ENCODE data around the gene MAPT. TPM values are rescaled to one million over a fixed set of nuclear protein-coding genes. Genes with fewer than 3 reads are reported as not detected.

MAPT gene
- total and polyA plus RNA-seq, 2 of the 13 experiments (the other 11 are each of a cell fraction or from before 2014, with no cell fraction given), result 2.1 to 2.8 TPM

DNA sequence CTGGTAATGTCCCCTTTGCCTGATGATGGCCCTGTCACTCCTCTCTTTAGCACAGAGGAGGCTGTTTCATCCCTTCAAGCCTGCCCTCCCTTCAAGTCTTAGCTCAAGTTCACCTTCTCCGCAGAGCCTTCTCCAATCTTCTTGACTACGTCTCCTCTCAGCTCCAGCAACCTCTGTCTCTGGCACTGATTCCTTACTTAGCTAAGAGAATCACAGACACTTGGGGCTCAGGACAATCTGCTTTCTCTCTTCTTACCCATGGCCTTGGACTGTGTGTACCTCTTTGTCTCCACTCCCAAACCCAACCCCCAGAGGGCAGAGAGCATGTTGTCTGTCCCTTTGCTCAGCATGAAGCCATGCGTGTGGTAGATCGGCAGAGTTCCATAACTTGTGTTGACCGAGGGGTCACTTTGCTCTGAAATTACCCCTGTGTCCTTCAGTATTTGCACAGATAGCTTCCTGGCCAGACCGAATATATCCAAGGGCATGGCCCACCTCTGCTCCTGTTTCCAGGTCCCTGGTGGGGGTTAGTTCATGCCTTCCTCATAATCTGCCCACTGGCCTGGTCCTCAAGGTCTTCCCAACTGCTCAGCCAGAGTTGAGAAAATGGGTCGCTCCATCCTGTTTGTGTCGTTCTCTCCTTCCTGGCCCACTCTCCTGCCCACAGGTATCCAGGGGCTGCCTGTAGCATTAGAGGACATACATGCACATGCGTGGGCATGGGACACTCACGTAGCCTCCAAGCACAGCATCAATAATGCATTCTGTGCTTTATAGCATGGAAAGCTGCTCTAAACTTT lies 41.6 kb downstream of the MAPT start (continued):
- TF ChIP-seq, protein P1, sequence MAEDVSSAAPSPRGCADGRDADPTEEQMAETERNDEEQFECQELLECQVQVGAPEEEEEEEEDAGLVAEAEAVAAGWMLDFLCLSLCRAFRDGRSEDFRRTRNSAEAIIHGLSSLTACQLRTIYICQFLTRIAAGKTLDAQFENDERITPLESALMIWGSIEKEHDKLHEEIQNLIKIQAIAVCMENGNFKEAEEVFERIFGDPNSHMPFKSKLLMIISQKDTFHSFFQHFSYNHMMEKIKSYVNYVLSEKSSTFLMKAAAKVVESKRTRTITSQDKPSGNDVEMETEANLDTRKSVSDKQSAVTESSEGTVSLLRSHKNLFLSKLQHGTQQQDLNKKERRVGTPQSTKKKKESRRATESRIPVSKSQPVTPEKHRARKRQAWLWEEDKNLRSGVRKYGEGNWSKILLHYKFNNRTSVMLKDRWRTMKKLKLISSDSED (CRISPR knock-in tag; IDR thresholded peaks at IDR 0.05), result no peak
- TF ChIP-seq ZNF280D (CRISPR knock-in tag; IDR thresholded peaks at IDR 0.05) (0 out of 2 replicates have a peak, but pooled peaks have one; percentile 81), RCOR2 (CRISPR knock-in tag; IDR thresholded peaks at IDR 0.05) (peak; percentile 86), ZNF30 (CRISPR knock-in tag; IDR thresholded peaks at IDR 0.05) (no peak), ZNF773 (CRISPR knock-in tag; IDR thresholded peaks at IDR 0.05; ENCODE audit: borderline replicate concordance) (peak; percentile 71; the same call in 1 of the 2 replicates), ZNF619 (CRISPR knock-in tag; IDR thresholded peaks at IDR 0.05) (no peak), MAFK (conservative IDR thresholded peaks at IDR 0.05 in 1 of 2, IDR thresholded peaks at IDR 0.05 in 1 of 2; ENCODE audit: low read length in 2 of 2) (0 out of 4 replicates have a peak, but pooled peaks of 1 of the 2 experiments have one; percentile 9), SIN3A (IDR thresholded peaks at IDR 0.05; ENCODE audit: borderline replicate concordance, low read depth, low read length) (peak; percentile 63; the same call in 1 of the 2 replicates), NFKB2 (CRISPR knock-in tag; IDR thresholded peaks at IDR 0.05; ENCODE audit: borderline replicate concordance) (no peak), TP53 (CRISPR knock-in tag; conservative IDR thresholded peaks at IDR 0.05) (no peak), ZMYM3 (CRISPR knock-in tag; IDR thresholded peaks at IDR 0.05) (peak; percentile 90), HIC2 (CRISPR knock-in tag; IDR thresholded peaks at IDR 0.05; ENCODE audit: low read depth) (peak; percentile 78), TCF12 (IDR thresholded peaks at IDR 0.05) (no peak), TCF12 (CRISPR knock-in tag; IDR thresholded peaks at IDR 0.05) (peak; percentile 74; the same call in 1 of the 2 replicates), ZNF292 (CRISPR knock-in tag; IDR thresholded peaks at IDR 0.05; ENCODE audit: borderline replicate concordance, low read depth) (peak; percentile 87; the same call in 1 of the 2 replicates), SALL1 (CRISPR knock-in tag; IDR thresholded peaks at IDR 0.05) (peak; percentile 99), ETV6 (CRISPR knock-in tag; conservative IDR thresholded peaks at IDR 0.05) (peak; percentile 66; the same call in 1 of the 2 replicates), ZFP36 (IDR thresholded peaks at IDR 0.05; ENCODE audit: borderline replicate concordance, low read depth, low read length, partially characterized antibody) (no peak)
- TF ChIP-seq, protein P2, sequence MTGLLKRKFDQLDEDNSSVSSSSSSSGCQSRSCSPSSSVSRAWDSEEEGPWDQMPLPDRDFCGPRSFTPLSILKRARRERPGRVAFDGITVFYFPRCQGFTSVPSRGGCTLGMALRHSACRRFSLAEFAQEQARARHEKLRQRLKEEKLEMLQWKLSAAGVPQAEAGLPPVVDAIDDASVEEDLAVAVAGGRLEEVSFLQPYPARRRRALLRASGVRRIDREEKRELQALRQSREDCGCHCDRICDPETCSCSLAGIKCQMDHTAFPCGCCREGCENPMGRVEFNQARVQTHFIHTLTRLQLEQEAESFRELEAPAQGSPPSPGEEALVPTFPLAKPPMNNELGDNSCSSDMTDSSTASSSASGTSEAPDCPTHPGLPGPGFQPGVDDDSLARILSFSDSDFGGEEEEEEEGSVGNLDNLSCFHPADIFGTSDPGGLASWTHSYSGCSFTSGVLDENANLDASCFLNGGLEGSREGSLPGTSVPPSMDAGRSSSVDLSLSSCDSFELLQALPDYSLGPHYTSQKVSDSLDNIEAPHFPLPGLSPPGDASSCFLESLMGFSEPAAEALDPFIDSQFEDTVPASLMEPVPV (CRISPR knock-in tag; IDR thresholded peaks at IDR 0.05), result no peak
- TF ChIP-seq, protein P3, sequence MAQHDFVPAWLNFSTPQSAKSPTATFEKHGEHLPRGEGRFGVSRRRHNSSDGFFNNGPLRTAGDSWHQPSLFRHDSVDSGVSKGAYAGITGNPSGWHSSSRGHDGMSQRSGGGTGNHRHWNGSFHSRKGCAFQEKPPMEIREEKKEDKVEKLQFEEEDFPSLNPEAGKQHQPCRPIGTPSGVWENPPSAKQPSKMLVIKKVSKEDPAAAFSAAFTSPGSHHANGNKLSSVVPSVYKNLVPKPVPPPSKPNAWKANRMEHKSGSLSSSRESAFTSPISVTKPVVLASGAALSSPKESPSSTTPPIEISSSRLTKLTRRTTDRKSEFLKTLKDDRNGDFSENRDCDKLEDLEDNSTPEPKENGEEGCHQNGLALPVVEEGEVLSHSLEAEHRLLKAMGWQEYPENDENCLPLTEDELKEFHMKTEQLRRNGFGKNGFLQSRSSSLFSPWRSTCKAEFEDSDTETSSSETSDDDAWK (CRISPR knock-in tag; IDR thresholded peaks at IDR 0.05), result no peak

All from HepG2 (cell line).